Measurements from ENCODE around the gene IGFBP5. TPM values are rescaled to one million over a fixed set of nuclear protein-coding genes. Genes with fewer than 3 reads are reported as not detected.

The IGFBP5 gene
- total RNA-seq, 1 donor from 2014 or later = 138 TPM

GRCh38 chr2:216636551-216637450 lies 58.5 kb downstream of the IGFBP5 start:
- Histone ChIP-seq H3K4me3 (peak overlapping the region; percentile 78), H3K36me3 (peaks cover 8% of the 10 kb centered on the region), H3K27me3 (ENCODE audit: low read depth) (peaks cover 3% of the 10 kb centered on the region), H3K9me3 (replicated peaks) (no peaks in the 10 kb centered on the region), H3K27ac (replicated peaks) (peak overlapping the region; percentile 75), H3K4me1 (peaks cover 38% of the 10 kb centered on the region)
- no peak for TF ChIP-seq CTCF (IDR thresholded peaks at IDR 0.05; ENCODE audit: borderline replicate concordance)
- intact Hi-C loops (cut with micrococcal nuclease) = no loop called here
- DNase-seq = no peak

- peaks cover 8% of the 10 kb centered on the region for H3K36me3 ChIP-seq
- H3K4me3 ChIP-seq = peak overlapping the region; percentile 78
- intact Hi-C loops (cut with micrococcal nuclease) = no loop called here
- H3K27me3 ChIP-seq (ENCODE audit: low read depth) = peaks cover 3% of the 10 kb centered on the region
- peak overlapping the region; percentile 75 for H3K27ac ChIP-seq (replicated peaks)
- no peak for TF ChIP-seq CTCF (IDR thresholded peaks at IDR 0.05; ENCODE audit: borderline replicate concordance)
- peaks cover 38% of the 10 kb centered on the region for H3K4me1 ChIP-seq
- no peak for DNase-seq
- no peaks in the 10 kb centered on the region for H3K9me3 ChIP-seq (replicated peaks)
Observed at GRCh38 chr2:216635701-216636550, 59.4 kb downstream of the IGFBP5 start.

GRCh38 chr2:216635171-216635570 lies 60.2 kb downstream of the IGFBP5 start:
- no peak for TF ChIP-seq CTCF (IDR thresholded peaks at IDR 0.05; ENCODE audit: borderline replicate concordance)
- peak overlapping the region; percentile 75 for H3K27ac ChIP-seq (replicated peaks)
- H3K27me3 ChIP-seq (ENCODE audit: low read depth) = peaks cover 3% of the 10 kb centered on the region

GRCh38 chr2:216634370-216635148 lies 60.8 kb downstream of the IGFBP5 start:
- no peaks in the 10 kb centered on the region for H3K9me3 ChIP-seq (replicated peaks)
- H3K27me3 ChIP-seq (ENCODE audit: low read depth) = peaks cover 3% of the 10 kb centered on the region
- intact Hi-C loops (cut with micrococcal nuclease) = no loop called here
- no peak for TF ChIP-seq CTCF (IDR thresholded peaks at IDR 0.05; ENCODE audit: borderline replicate concordance)
- peak overlapping the region; percentile 78 for H3K4me3 ChIP-seq
- peaks cover 38% of the 10 kb centered on the region for H3K4me1 ChIP-seq
- no peaks in the 10 kb centered on the region for H3K36me3 ChIP-seq
- peak overlapping the region; percentile 75 for H3K27ac ChIP-seq (replicated peaks)
- no peak for DNase-seq

More at GRCh38 chr2:216635171-216635570, 60.2 kb downstream of the IGFBP5 start:
- no peaks in the 10 kb centered on the region for H3K9me3 ChIP-seq (replicated peaks)
- peak overlapping the region; percentile 78 for H3K4me3 ChIP-seq
- DNase-seq = no peak
- H3K4me1 ChIP-seq = peaks cover 38% of the 10 kb centered on the region
- intact Hi-C loops (cut with micrococcal nuclease) = no loop called here
- peaks cover 3% of the 10 kb centered on the region for H3K36me3 ChIP-seq
